ENCODE data around the gene MPP4. TPM values are rescaled to one million over a fixed set of nuclear protein-coding genes. Genes with fewer than 3 reads are reported as not detected.

The MPP4 gene
- total and polyA plus RNA-seq, 2 of the 13 experiments (the other 11 are each of a cell fraction or from before 2014, with no cell fraction given) = not detected

DNA sequence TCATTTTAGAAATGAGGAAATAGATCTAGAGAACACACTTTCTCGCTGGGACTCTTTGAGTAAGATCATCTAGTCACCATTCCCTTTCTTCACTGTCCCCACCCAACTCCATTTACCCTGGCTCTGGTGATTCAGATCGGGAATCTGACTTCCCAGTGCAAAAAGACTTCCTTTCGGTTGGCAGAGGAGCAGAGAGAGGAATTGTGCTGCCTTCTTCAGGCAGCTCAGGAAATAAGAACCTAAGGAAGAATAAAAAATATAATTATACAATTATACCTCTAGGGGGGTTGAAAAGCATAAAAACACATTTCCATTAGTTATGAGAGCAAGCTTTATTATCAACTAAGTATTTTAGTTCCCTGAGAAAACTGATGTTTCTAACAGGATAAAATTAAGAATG lies 9.3 kb upstream of the MPP4 start:
- POLR2A ChIA-PET = no interaction called here
- Histone ChIP-seq H4K20me1 (ENCODE audit: insufficient read depth, low read length) (no peaks in the 10 kb centered on the region), H3K4me3 (replicated peaks in 1 of 3; ENCODE audit: insufficient read depth in 1 of 3, low read depth in 2 of 3, low read length in 3 of 3) (no peak overlapping the region), H3K27me3 (ENCODE audit: control insufficient read depth in 1 of 2, insufficient read depth in 2 of 2, low read length in 2 of 2) (no peaks in the 10 kb centered on the region), H3K79me2 (ENCODE audit: insufficient read depth, low read length) (no peaks in the 10 kb centered on the region), H3K4me2 (ENCODE audit: low read depth, low read length) (no peak overlapping the region), H3K4me1 (ENCODE audit: insufficient read depth, low read length) (no peaks in the 10 kb centered on the region), H3K9ac (ENCODE audit: insufficient read depth, low read depth, low read length) (no peak overlapping the region), H3K9me3 (ENCODE audit: low read length) (no peaks in the 10 kb centered on the region), H3K27ac (ENCODE audit: extremely low read length, insufficient read depth, low read length) (no peak overlapping the region), H3K36me3 (replicated peaks in 1 of 2; ENCODE audit: control insufficient read depth in 1 of 2, insufficient read depth in 2 of 2, low read length in 2 of 2) (peaks cover 6 to 21% of the 10 kb centered on the region in 2 experiments; a peak in 3 of 5 replicates), H2AFZ (ENCODE audit: low read length) (no peak overlapping the region)
- FAIRE-seq = no peak
- in situ Hi-C loops (cut with HindIII; ENCODE audit: extremely low pct_ligation_motif_present, low pct_unique_long_range_greater_than_20kb) = no loop called here
- CTCF ChIA-PET (ENCODE audit: low intra/inter-chr PET ratio, low total read pairs) = no interaction called here
- intact Hi-C loops (cut with micrococcal nuclease; ENCODE audit: unreplicated experiment) = no loop called here
- no peak for DNase-seq (ENCODE audit: low spot score)
- no TSS peak for BruUV-seq (replicated peaks)
- 90% methylated on average over 3 of the region's 3 CpGs for WGBS (ENCODE audit: low lambda C conversion rate)
- ATAC-seq = no peak
- TF ChIP-seq, protein P1, sequence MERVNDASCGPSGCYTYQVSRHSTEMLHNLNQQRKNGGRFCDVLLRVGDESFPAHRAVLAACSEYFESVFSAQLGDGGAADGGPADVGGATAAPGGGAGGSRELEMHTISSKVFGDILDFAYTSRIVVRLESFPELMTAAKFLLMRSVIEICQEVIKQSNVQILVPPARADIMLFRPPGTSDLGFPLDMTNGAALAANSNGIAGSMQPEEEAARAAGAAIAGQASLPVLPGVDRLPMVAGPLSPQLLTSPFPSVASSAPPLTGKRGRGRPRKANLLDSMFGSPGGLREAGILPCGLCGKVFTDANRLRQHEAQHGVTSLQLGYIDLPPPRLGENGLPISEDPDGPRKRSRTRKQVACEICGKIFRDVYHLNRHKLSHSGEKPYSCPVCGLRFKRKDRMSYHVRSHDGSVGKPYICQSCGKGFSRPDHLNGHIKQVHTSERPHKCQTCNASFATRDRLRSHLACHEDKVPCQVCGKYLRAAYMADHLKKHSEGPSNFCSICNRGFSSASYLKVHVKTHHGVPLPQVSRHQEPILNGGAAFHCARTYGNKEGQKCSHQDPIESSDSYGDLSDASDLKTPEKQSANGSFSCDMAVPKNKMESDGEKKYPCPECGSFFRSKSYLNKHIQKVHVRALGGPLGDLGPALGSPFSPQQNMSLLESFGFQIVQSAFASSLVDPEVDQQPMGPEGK (CRISPR knock-in tag; IDR thresholded peaks at IDR 0.05) = no peak
- TF ChIP-seq GPN1 (CRISPR knock-in tag; IDR thresholded peaks at IDR 0.05; ENCODE audit: borderline replicate concordance) (no peak), ZNF724P (CRISPR knock-in tag; IDR thresholded peaks at IDR 0.05; ENCODE audit: borderline replicate concordance) (no peak), ZC3H13 (CRISPR knock-in tag; IDR thresholded peaks at IDR 0.05) (no peak), MTF2 (CRISPR knock-in tag; IDR thresholded peaks at IDR 0.05; ENCODE audit: borderline replicate concordance) (no peak), ZNF746 (CRISPR knock-in tag; IDR thresholded peaks at IDR 0.05) (no peak), ZNF781 (CRISPR knock-in tag; IDR thresholded peaks at IDR 0.05; ENCODE audit: borderline replicate concordance, not compliant biosample characterization) (no peak), PLRG1 (conservative IDR thresholded peaks at IDR 0.05) (no peak), SAFB2 (CRISPR knock-in tag; IDR thresholded peaks at IDR 0.05; ENCODE audit: borderline replicate concordance, low read depth) (no peak), HNRNPUL1 (IDR thresholded peaks at IDR 0.05; ENCODE audit: low read depth, low read length) (no peak), RELA (CRISPR knock-in tag; IDR thresholded peaks at IDR 0.05) (no peak), LCORL (IDR thresholded peaks at IDR 0.05) (no peak), LCORL (CRISPR knock-in tag; IDR thresholded peaks at IDR 0.05) (no peak), ZNF33A (CRISPR knock-in tag; IDR thresholded peaks at IDR 0.05; ENCODE audit: borderline replicate concordance) (no peak), ZNF670 (CRISPR knock-in tag; IDR thresholded peaks at IDR 0.05; ENCODE audit: borderline replicate concordance) (no peak)
- TF ChIP-seq, protein P2, sequence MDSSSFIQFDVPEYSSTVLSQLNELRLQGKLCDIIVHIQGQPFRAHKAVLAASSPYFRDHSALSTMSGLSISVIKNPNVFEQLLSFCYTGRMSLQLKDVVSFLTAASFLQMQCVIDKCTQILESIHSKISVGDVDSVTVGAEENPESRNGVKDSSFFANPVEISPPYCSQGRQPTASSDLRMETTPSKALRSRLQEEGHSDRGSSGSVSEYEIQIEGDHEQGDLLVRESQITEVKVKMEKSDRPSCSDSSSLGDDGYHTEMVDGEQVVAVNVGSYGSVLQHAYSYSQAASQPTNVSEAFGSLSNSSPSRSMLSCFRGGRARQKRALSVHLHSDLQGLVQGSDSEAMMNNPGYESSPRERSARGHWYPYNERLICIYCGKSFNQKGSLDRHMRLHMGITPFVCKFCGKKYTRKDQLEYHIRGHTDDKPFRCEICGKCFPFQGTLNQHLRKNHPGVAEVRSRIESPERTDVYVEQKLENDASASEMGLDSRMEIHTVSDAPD (CRISPR knock-in tag; IDR thresholded peaks at IDR 0.05) = no peak
